B cell (primary cell): ENCODE measurements around the gene HMCN1. TPM values are rescaled to one million over a fixed set of nuclear protein-coding genes. Genes with fewer than 3 reads are reported as not detected.

ENCODE experiments used
- ATAC-seq: fragments of 200-7000 bp; cut with Tn5 transposase; one replicate; pipeline ENCODE4 v1.10.0; 2021; ENCODE audit warnings: low read depth, mild to moderate bottlenecking, moderate number of reproducible peaks, moderate library complexity
- CTCF ChIA-PET: fragments of 350-600 bp; sonication (Branson Sonifier 250); formaldehyde crosslinking; loops from one replicate; lab custom pipeline; 2021; ENCODE audit warnings: antibody characterized with exemption, inconsistent platforms; lab: Charles Lee
- POLR2A ChIA-PET: fragments of 350-600 bp; sonication (Branson Sonifier 250); formaldehyde crosslinking; loops from one replicate; lab custom pipeline; 2021; ENCODE audit warnings: antibody characterized with exemption; lab: Charles Lee
- DNase-seq: peaks from one replicate; pipeline ENCODE4 v3.0.0; 2013
- H2AFZ ChIP-seq: 2 replicates; pipeline ENCODE4 v1.6.1; 2012; ENCODE audit warnings: mild to moderate bottlenecking, low read depth, low read length; ENCODE audit not compliant: insufficient read depth, poor library complexity, severe bottlenecking
- H3K27ac ChIP-seq, 2 donors: 1 replicate in 1 of 2; 2 replicates in 1 of 2; pipeline ENCODE4 v1.5.1; 2012 to 2013; ENCODE audit warnings: low read length in 2 of 2, mild to moderate bottlenecking in 2 of 2, moderate library complexity in 1 of 2
- H3K27me3 ChIP-seq, 4 experiments: fragments of 200-600 bp in 1 of 4; sonication (generic) in 1 of 4; replicated peaks in 1 of 4; 1 replicate in 2 of 4; 2 replicates in 2 of 4; pipeline versions ENCODE4 v1.6.1 to v1.7.0; 2013 to 2016; ENCODE audit warnings: low read length in 3 of 4, mild to moderate bottlenecking in 2 of 4, mixed read lengths in 1 of 4, moderate library complexity in 1 of 4; ENCODE audit not compliant: insufficient read depth in 4 of 4, control insufficient read depth in 3 of 4; ENCODE audit errors: control extremely low read depth in 1 of 4
- H3K36me3 ChIP-seq, 2 experiments: replicated peaks in 1 of 2; 1 replicate in 1 of 2; 2 replicates in 1 of 2; pipeline versions ENCODE4 v1.6.1 to v1.7.1; 2013; ENCODE audit warnings: low read length in 1 of 2; ENCODE audit not compliant: insufficient read depth in 2 of 2, control insufficient read depth in 1 of 2; ENCODE audit errors: control extremely low read depth in 1 of 2, extremely low read depth in 1 of 2
- H3K4me1 ChIP-seq, 2 donors: fragments of 200-600 bp in 1 of 2; sonication (generic) in 1 of 2; 1 replicate in 1 of 2; 2 replicates in 1 of 2; pipeline versions ENCODE4 v1.5.1 to v1.6.1; 2013 to 2017; ENCODE audit warnings: low read length in 2 of 2; ENCODE audit not compliant: control insufficient read depth in 2 of 2, insufficient read depth in 2 of 2
- H3K4me2 ChIP-seq: replicated peaks from 2 replicates; pipeline ENCODE3; 2012; ENCODE audit warnings: mild to moderate bottlenecking, low read depth, low read length; ENCODE audit not compliant: poor library complexity, severe bottlenecking
- H3K4me3 ChIP-seq, 5 experiments: fragments of 200-600 bp in 1 of 5; sonication (generic) in 1 of 5; 1 replicate in 3 of 5; 2 replicates in 2 of 5; pipeline versions ENCODE4 v1.5.1 to v1.7.0; 2011 to 2016; ENCODE audit warnings: low read length in 4 of 5, mild to moderate bottlenecking in 4 of 5, low read depth in 2 of 5, control low read depth in 1 of 5, moderate library complexity in 1 of 5; ENCODE audit not compliant: insufficient read depth in 1 of 5; ENCODE audit errors: control extremely low read depth in 1 of 5, extremely low read depth in 1 of 5
- H3K79me2 ChIP-seq: fragments of 200-600 bp; sonication (generic); one replicate; pipeline ENCODE4 v1.6.0; 2016; ENCODE audit warnings: low read length; ENCODE audit not compliant: control insufficient read depth, insufficient read depth
- H3K9ac ChIP-seq: fragments of 200-600 bp; sonication (generic); 2 replicates; pipeline ENCODE4 v1.6.1; 2017; ENCODE audit warnings: mild to moderate bottlenecking, low read length, moderate library complexity
- H3K9me3 ChIP-seq, 3 donors: one replicate each; pipeline versions ENCODE4 v1.6.1 to v1.7.1; 2013; ENCODE audit warnings: low read length in 2 of 3; ENCODE audit not compliant: control insufficient read depth in 2 of 3, insufficient read depth in 1 of 3; ENCODE audit errors: control extremely low read depth in 1 of 3
- H4K20me1 ChIP-seq: 2 replicates; pipeline ENCODE4 v1.6.0; 2012; ENCODE audit warnings: mild to moderate bottlenecking, low read length; ENCODE audit not compliant: insufficient read depth, control insufficient read depth, poor library complexity, severe bottlenecking
- H3K27ac Mint-ChIP-seq: one replicate; pipeline ENCODE4 v1.8.0; 2021; ENCODE audit warnings: mixed read lengths
- H3K27me3 Mint-ChIP-seq: one replicate; pipeline ENCODE4 v1.8.0; 2021; ENCODE audit warnings: mixed read lengths
- H3K4me1 Mint-ChIP-seq: one replicate; pipeline ENCODE4 v1.8.0; 2021; ENCODE audit warnings: mixed read lengths
- H3K4me3 Mint-ChIP-seq: one replicate; pipeline ENCODE4 v1.8.0; 2021; ENCODE audit warnings: mixed read lengths
- H3K9me3 Mint-ChIP-seq: one replicate; pipeline ENCODE4 v1.8.0; 2022; ENCODE audit warnings: mixed read lengths; ENCODE audit not compliant: insufficient read depth
- EZH2 ChIP-seq: IDR thresholded peaks from 2 replicates; pipeline ENCODE4 v1.6.1; 2012; ENCODE audit warnings: borderline replicate concordance, low read depth, mild to moderate bottlenecking, moderate library complexity, low read length; ENCODE audit not compliant: insufficient read depth, poor library complexity, severe bottlenecking
- whole genome bisulfite sequencing: methylation state at CpG from one replicate; pipeline ENCODE4 v1.1.5; 2013; ENCODE audit warnings: missing lambda C conversion rate; ENCODE audit not compliant: insufficient coverage; 5-methylcytosine and 5-hydroxymethylcytosine counted together
- intact Hi-C: fragments of 100-400 bp; cut with micrococcal nuclease; formaldehyde crosslinking; loops from one replicate; pipeline ENCODE4 v1.10.0; 2022
- polyA plus RNA-seq: library from polyadenylated mRNA; depleted of rRNA; stranded (reverse); fragments of >200 nt; gene quantifications from 2 replicates; pipeline ENCODE4 v1.2.3, GENCODE V29; 2012
- total RNA-seq, 2 donors: library from RNA; stranded (reverse); fragments of 120-200 nt in 1 of 2; gene quantifications; 1 replicate in 1 of 2; 2 replicates in 1 of 2; pipeline versions ENCODE4 v1.2.3 to v1.2.4, GENCODE V29; 2013 to 2022
- TF ChIP-seq, protein P1 (sequence below): fragments of 200-600 bp; IDR thresholded peaks from one replicate; pipeline ENCODE4 v1.8.0; 2022; ENCODE audit warnings: antibody characterized with exemption, mild to moderate bottlenecking

HMCN1 gene
- total and polyA plus RNA-seq, 2 donors (not counting 1 experiment from before 2014, with no cell fraction given), result not detected

- Mint-ChIP-seq H3K9me3 (peaks cover 4% of the 10 kb centered on the region), H3K4me1 (no peaks in the 10 kb centered on the region), H3K4me3 (no peak overlapping the region), H3K27ac (no peak overlapping the region), H3K27me3 (peaks cover 3% of the 10 kb centered on the region)
- Histone ChIP-seq H3K27me3 (no peaks in the 10 kb centered on the region), H3K4me1 (no peaks in the 10 kb centered on the region), H3K36me3 (no peaks in the 10 kb centered on the region), H4K20me1 (no peaks in the 10 kb centered on the region), H3K9me3 (peaks cover 4 to 11% (median 9%) of the 10 kb centered on the region in 3 donors), H3K9ac (no peak overlapping the region), H3K79me2 (no peaks in the 10 kb centered on the region), H3K4me3 (no peak overlapping the region), H3K27ac (no peak overlapping the region), H2AFZ (no peak overlapping the region), H3K4me2 (no peak overlapping the region)
- intact Hi-C loops, result no loop called here
- ChIA-PET POLR2A (no interaction called here), CTCF (no interaction called here)
- no peak for DNase-seq
- WGBS, result no CpG with 5 or more reads among the region's 1 CpG
- ATAC-seq, result no peak
- TF ChIP-seq, protein P1, sequence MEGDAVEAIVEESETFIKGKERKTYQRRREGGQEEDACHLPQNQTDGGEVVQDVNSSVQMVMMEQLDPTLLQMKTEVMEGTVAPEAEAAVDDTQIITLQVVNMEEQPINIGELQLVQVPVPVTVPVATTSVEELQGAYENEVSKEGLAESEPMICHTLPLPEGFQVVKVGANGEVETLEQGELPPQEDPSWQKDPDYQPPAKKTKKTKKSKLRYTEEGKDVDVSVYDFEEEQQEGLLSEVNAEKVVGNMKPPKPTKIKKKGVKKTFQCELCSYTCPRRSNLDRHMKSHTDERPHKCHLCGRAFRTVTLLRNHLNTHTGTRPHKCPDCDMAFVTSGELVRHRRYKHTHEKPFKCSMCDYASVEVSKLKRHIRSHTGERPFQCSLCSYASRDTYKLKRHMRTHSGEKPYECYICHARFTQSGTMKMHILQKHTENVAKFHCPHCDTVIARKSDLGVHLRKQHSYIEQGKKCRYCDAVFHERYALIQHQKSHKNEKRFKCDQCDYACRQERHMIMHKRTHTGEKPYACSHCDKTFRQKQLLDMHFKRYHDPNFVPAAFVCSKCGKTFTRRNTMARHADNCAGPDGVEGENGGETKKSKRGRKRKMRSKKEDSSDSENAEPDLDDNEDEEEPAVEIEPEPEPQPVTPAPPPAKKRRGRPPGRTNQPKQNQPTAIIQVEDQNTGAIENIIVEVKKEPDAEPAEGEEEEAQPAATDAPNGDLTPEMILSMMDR, result no peak
- TF ChIP-seq EZH2, result no peak
These were observed 61.0 kb downstream of the HMCN1 start for GRCh38 chr1:185795181-185795580.

GRCh38 chr1:185798505-185798904 is 64.3 kb downstream of the HMCN1 start:
- ChIA-PET POLR2A (no interaction called here), CTCF (no interaction called here)
- intact Hi-C loops, result no loop called here
- Histone ChIP-seq H3K4me1 (no peaks in the 10 kb centered on the region), H3K36me3 (no peaks in the 10 kb centered on the region), H3K9ac (no peak overlapping the region), H3K4me2 (no peak overlapping the region), H4K20me1 (no peaks in the 10 kb centered on the region), H3K4me3 (no peak overlapping the region), H3K27ac (no peak overlapping the region), H2AFZ (no peak overlapping the region), H3K79me2 (no peaks in the 10 kb centered on the region), H3K9me3 (peaks cover 4 to 11% (median 9%) of the 10 kb centered on the region in 3 donors), H3K27me3 (no peaks in the 10 kb centered on the region)
- no peak overlapping the region for H3K27ac Mint-ChIP-seq
- H3K4me3 Mint-ChIP-seq, result no peak overlapping the region
- peaks cover 3% of the 10 kb centered on the region for H3K27me3 Mint-ChIP-seq
- DNase-seq (no peak), ATAC-seq (no peak)
- TF ChIP-seq EZH2, result no peak
- TF ChIP-seq, protein P1, result no peak
- no peaks in the 10 kb centered on the region for H3K4me1 Mint-ChIP-seq
- H3K9me3 Mint-ChIP-seq, result peaks cover 4% of the 10 kb centered on the region
